ENCODE results near the gene PSD. TPM values are rescaled to one million over a fixed set of nuclear protein-coding genes. Genes with fewer than 3 reads are reported as not detected.

PSD gene
- total RNA-seq, 1 experiment from 2014 or later = 1.6 TPM

- Histone ChIP-seq H3K9me2 (ENCODE audit: insufficient read depth) (no peaks in the 10 kb centered on the region), H3K4me1 (replicated peaks; ENCODE audit: insufficient read depth) (no peaks in the 10 kb centered on the region), H3K4me2 (no peak overlapping the region), H3K27ac (no peak overlapping the region), H3K9me3 (ENCODE audit: insufficient read depth, low read depth) (no peaks in the 10 kb centered on the region), H4K20me1 (ENCODE audit: insufficient read depth) (no peaks in the 10 kb centered on the region), H2AFZ (no peak overlapping the region), H3K79me2 (ENCODE audit: low read depth) (peaks cover 6% of the 10 kb centered on the region; the same call in 1 of the 2 replicates), H3K36me3 (ENCODE audit: low read depth) (no peaks in the 10 kb centered on the region), H3K4me3 (no peak overlapping the region), H3F3A (ENCODE audit: insufficient read depth, low read depth) (no peaks in the 10 kb centered on the region), H3K27me3 (ENCODE audit: insufficient read depth, low read depth) (no peaks in the 10 kb centered on the region)
- no TSS peak for BruUV-seq (replicated peaks)
- intact Hi-C loops (cut with micrococcal nuclease; ENCODE audit: unreplicated experiment) = no loop called here
- ChIA-PET CTCF (no interaction called here), POLR2A (ENCODE audit: unreplicated experiment) (no interaction called here)
- no peak for DNase-seq
- TF ChIP-seq CTCF (conservative IDR thresholded peaks at IDR 0.05) = no peak
- no peak for TF ChIP-seq EZH2 (IDR thresholded peaks at IDR 0.05; ENCODE audit: low read depth)
These were observed 16.0 kb upstream of the PSD start for GRCh38 chr10:102434394-102435132.

- TF ChIP-seq EZH2 (IDR thresholded peaks at IDR 0.05; ENCODE audit: low read depth) (no peak), CTCF (conservative IDR thresholded peaks at IDR 0.05) (no peak)
- Histone ChIP-seq H3F3A (ENCODE audit: insufficient read depth, low read depth) (no peaks in the 10 kb centered on the region), H3K27ac (no peak overlapping the region), H3K79me2 (ENCODE audit: low read depth) (peaks cover 6% of the 10 kb centered on the region; the same call in 1 of the 2 replicates), H4K20me1 (ENCODE audit: insufficient read depth) (no peaks in the 10 kb centered on the region), H3K9me2 (ENCODE audit: insufficient read depth) (no peaks in the 10 kb centered on the region), H3K36me3 (ENCODE audit: low read depth) (no peaks in the 10 kb centered on the region), H3K4me1 (replicated peaks; ENCODE audit: insufficient read depth) (no peaks in the 10 kb centered on the region), H3K4me2 (no peak overlapping the region; the same call in 1 of the 2 replicates), H3K27me3 (ENCODE audit: insufficient read depth, low read depth) (no peaks in the 10 kb centered on the region), H3K9me3 (ENCODE audit: insufficient read depth, low read depth) (no peaks in the 10 kb centered on the region), H2AFZ (no peak overlapping the region), H3K4me3 (no peak overlapping the region)
- no TSS peak for BruUV-seq (replicated peaks)
- no peak for DNase-seq
- POLR2A ChIA-PET (ENCODE audit: unreplicated experiment) = no interaction called here
- intact Hi-C loops (cut with micrococcal nuclease; ENCODE audit: unreplicated experiment) = no loop called here
- CTCF ChIA-PET = no interaction called here
These were observed 15.0 kb upstream of the PSD start for GRCh38 chr10:102433619-102434046.

- Histone ChIP-seq H4K20me1 (ENCODE audit: insufficient read depth) (no peaks in the 10 kb centered on the region), H3K79me2 (ENCODE audit: low read depth) (peaks cover 6% of the 10 kb centered on the region; the same call in 1 of the 2 replicates), H3K4me1 (replicated peaks; ENCODE audit: insufficient read depth) (no peaks in the 10 kb centered on the region), H3F3A (ENCODE audit: insufficient read depth, low read depth) (no peaks in the 10 kb centered on the region), H3K9me3 (ENCODE audit: insufficient read depth, low read depth) (no peaks in the 10 kb centered on the region), H3K27me3 (ENCODE audit: insufficient read depth, low read depth) (no peaks in the 10 kb centered on the region), H2AFZ (peak within 1 kb of the TSS; percentile 86), H3K9me2 (ENCODE audit: insufficient read depth) (no peaks in the 10 kb centered on the region), H3K4me2 (peak within 1 kb of the TSS; percentile 94), H3K4me3 (peak within 1 kb of the TSS; percentile 86), H3K36me3 (ENCODE audit: low read depth) (no peaks in the 10 kb centered on the region), H3K27ac (no peak within 1 kb of the TSS)
- POLR2A ChIA-PET (ENCODE audit: unreplicated experiment) = interaction anchor here (0.6 to 0.7 kb wide), 3 partner anchors 66 to 443 kb away, joined by 3 to 16 read pairs (median 6); no protein-coding TSS in a partner anchor
- BruUV-seq (replicated peaks) = TSS peak; percentile 65
- TF ChIP-seq CTCF (conservative IDR thresholded peaks at IDR 0.05) (no peak), EZH2 (IDR thresholded peaks at IDR 0.05; ENCODE audit: low read depth) (no peak)
- peak; percentile 82 to 94 for DNase-seq
- CTCF ChIA-PET = interaction anchor here (0.6 to 1.2 kb wide), 3 partner anchors 8 to 55 kb away, joined by 3 to 5 read pairs (median 3); no protein-coding TSS in a partner anchor
- intact Hi-C loops (cut with micrococcal nuclease; ENCODE audit: unreplicated experiment) = no loop called here
These were observed 13.8 kb upstream of the PSD start, which contains the start of gene CUEDC2 for GRCh38 chr10:102432162-102432950. TSS of gene CUEDC2 (minus strand) at chr10:102432574. CDS start at chr10:102425188, 7,386 bp downstream.

Data from PC-9 (cell line).